OCI-LY7 (cell line): ENCODE results near the gene KIAA0930. TPM values are rescaled to one million over a fixed set of nuclear protein-coding genes. Genes with fewer than 3 reads are reported as not detected.

Experiments
- BruUV-seq: library from RNA; stranded (reverse); fragments of 400-500 nt; replicated peaks from 2 replicates; lab custom pipeline; 2021; lab: Mats Ljungman, UMichigan
- CTCF ChIA-PET: fragments of 300-600 bp; sonication (Branson Sonifier 250); formaldehyde crosslinking; loops from one replicate; lab custom pipeline; 2022; ENCODE audit warnings: antibody characterized with exemption; ENCODE audit not compliant: unreplicated experiment; lab: Charles Lee
- POLR2A ChIA-PET: fragments of 300-600 bp; sonication (Branson Sonifier 250); formaldehyde crosslinking; loops from one replicate; lab custom pipeline; 2022; ENCODE audit warnings: antibody characterized with exemption; lab: Charles Lee
- DNase-seq: peaks from one replicate; pipeline ENCODE4 v3.0.0-alpha.2; 2015; ENCODE audit warnings: low spot score
- H2AFZ ChIP-seq: fragments of 200-600 bp; sonication (generic), shearing (Covaris generic); 2 replicates; pipeline ENCODE4 v1.6.1; 2014; ENCODE audit warnings: mild to moderate bottlenecking, antibody characterized with exemption, low read length, moderate library complexity
- H3K27ac ChIP-seq: fragments of 200-600 bp; sonication (generic); 2 replicates; pipeline ENCODE4 v1.5.1; 2014; ENCODE audit warnings: mixed run types, low read depth, mild to moderate bottlenecking, moderate library complexity, low read length, inconsistent platforms; ENCODE audit not compliant: poor library complexity, severe bottlenecking
- H3K36me3 ChIP-seq: fragments of 200-600 bp; sonication (generic); 2 replicates; pipeline ENCODE4 v1.6.1; 2014; ENCODE audit warnings: mild to moderate bottlenecking, antibody characterized with exemption, low read length, moderate library complexity, mixed read lengths; ENCODE audit not compliant: insufficient read depth
- H3K4me1 ChIP-seq: fragments of 200-600 bp; sonication (generic); 2 replicates; pipeline ENCODE4 v1.5.1; 2014; ENCODE audit warnings: mild to moderate bottlenecking, low read length; ENCODE audit not compliant: insufficient read depth, poor library complexity, severe bottlenecking
- H3K4me2 ChIP-seq: fragments of 200-600 bp; sonication (generic); 2 replicates; pipeline ENCODE4 v1.6.1; 2014; ENCODE audit warnings: mild to moderate bottlenecking, low read length
- H3K4me3 ChIP-seq: fragments of 200-600 bp; sonication (generic); 2 replicates; pipeline ENCODE4 v1.5.1; 2014; ENCODE audit warnings: mild to moderate bottlenecking, low read depth, low read length; ENCODE audit not compliant: poor library complexity, severe bottlenecking
- H3K79me2 ChIP-seq: fragments of 200-600 bp; sonication (generic); 2 replicates; pipeline ENCODE4 v1.6.1; 2016; ENCODE audit warnings: low read depth, mild to moderate bottlenecking, low read length, moderate library complexity, mixed read lengths; ENCODE audit not compliant: insufficient read depth
- H3K9me2 ChIP-seq: fragments of 200-600 bp; sonication (generic); 2 replicates; pipeline ENCODE4 v1.6.1; 2016; ENCODE audit warnings: mild to moderate bottlenecking, low read length, mixed read lengths; ENCODE audit not compliant: insufficient read depth
- H3K9me3 ChIP-seq: fragments of 200-600 bp; sonication (generic); 2 replicates; pipeline ENCODE4 v1.6.1; 2014; ENCODE audit warnings: mild to moderate bottlenecking, mixed run types, low read length, mixed read lengths
- H4K20me1 ChIP-seq: fragments of 200-600 bp; sonication (generic); 2 replicates; pipeline ENCODE4 v1.6.1; 2014; ENCODE audit warnings: mild to moderate bottlenecking, antibody characterized with exemption, low read length, moderate library complexity, mixed read lengths; ENCODE audit not compliant: insufficient read depth
- CTCF ChIP-seq: fragments of 200-600 bp; sonication (generic); conservative IDR thresholded peaks from 2 replicates; pipeline ENCODE4 v1.5.1; 2014; ENCODE audit warnings: mild to moderate bottlenecking, antibody characterized with exemption, low read length, moderate library complexity, mixed read lengths
- EZH2phosphoT487 ChIP-seq: fragments of 200-600 bp; sonication (generic); IDR thresholded peaks from 2 replicates; pipeline ENCODE4 v1.6.1; 2018; ENCODE audit warnings: low read depth, borderline replicate concordance, mild to moderate bottlenecking, mixed run types, antibody characterized with exemption, low read length, moderate library complexity, mixed read lengths
- intact Hi-C: fragments of 100-400 bp; cut with micrococcal nuclease; formaldehyde crosslinking; loops from one replicate; pipeline ENCODE4 v1.10.0; 2022; ENCODE audit not compliant: unreplicated experiment
- total RNA-seq, 2 experiments: library from RNA; depleted of rRNA in 1 of 2; stranded (reverse); fragments of >200 nt in 1 of 2; shearing (Covaris generic) in 1 of 2; gene quantifications; 2 replicates each; pipeline ENCODE4 v1.2.3, GENCODE V29; 2014 to 2022

KIAA0930 gene
- total RNA-seq, 2 experiments from 2014 or later = 80.7 to 93.9 TPM

- Histone ChIP-seq H3K36me3 (peaks cover 57% of the 10 kb centered on the region), H2AFZ (no peak overlapping the region), H4K20me1 (no peaks in the 10 kb centered on the region), H3K79me2 (peaks cover 7% of the 10 kb centered on the region; the same call in 1 of the 2 replicates), H3K4me1 (no peaks in the 10 kb centered on the region), H3K9me3 (no peaks in the 10 kb centered on the region), H3K4me3 (no peak overlapping the region), H3K9me2 (no peaks in the 10 kb centered on the region), H3K27ac (no peak overlapping the region), H3K4me2 (no peak overlapping the region)
- BruUV-seq = no TSS peak
- intact Hi-C loops = no loop called here
- POLR2A ChIA-PET = interaction anchor here (1.1 kb wide), 1 partner anchor 14 kb away, joined by 3 read pairs; no protein-coding TSS in a partner anchor
- CTCF ChIA-PET = no interaction called here
- no peak for DNase-seq
- TF ChIP-seq CTCF (no peak), EZH2phosphoT487 (no peak)
These were observed 50.4 kb downstream of the KIAA0930 start for GRCh38 chr22:45190202-45190872.

GRCh38 chr22:45188779-45189178 is 51.9 kb downstream of the KIAA0930 start:
- peaks cover 62% of the 10 kb centered on the region for H3K36me3 ChIP-seq
- peaks cover 7% of the 10 kb centered on the region; the same call in 1 of the 2 replicates for H3K79me2 ChIP-seq
- no peak overlapping the region for H2AFZ ChIP-seq
- no peak overlapping the region for H3K4me3 ChIP-seq
- no peaks in the 10 kb centered on the region for H3K4me1 ChIP-seq
- no peak for DNase-seq
- H3K9me2 ChIP-seq = no peaks in the 10 kb centered on the region
- no peaks in the 10 kb centered on the region for H4K20me1 ChIP-seq
- CTCF ChIA-PET = no interaction called here
- H3K4me2 ChIP-seq = no peak overlapping the region
- intact Hi-C loops = no loop called here
- POLR2A ChIA-PET = no interaction called here
- no TSS peak for BruUV-seq
- TF ChIP-seq CTCF (no peak), EZH2phosphoT487 (no peak)
- no peak overlapping the region for H3K27ac ChIP-seq
- H3K9me3 ChIP-seq = no peaks in the 10 kb centered on the region

GRCh38 chr22:45187891-45188290 is 52.8 kb downstream of the KIAA0930 start:
- peaks cover 66% of the 10 kb centered on the region for H3K36me3 ChIP-seq
- H4K20me1 ChIP-seq = no peaks in the 10 kb centered on the region
- no peak overlapping the region for H3K4me3 ChIP-seq
- intact Hi-C loops = no loop called here
- no peak for TF ChIP-seq EZH2phosphoT487
- TF ChIP-seq CTCF = no peak
- H3K4me2 ChIP-seq = no peak overlapping the region
- no TSS peak for BruUV-seq
- no peaks in the 10 kb centered on the region for H3K9me3 ChIP-seq
- no peaks in the 10 kb centered on the region for H3K4me1 ChIP-seq
- ChIA-PET POLR2A (no interaction called here), CTCF (no interaction called here)
- H3K27ac ChIP-seq = no peak overlapping the region
- no peak overlapping the region for H2AFZ ChIP-seq
- DNase-seq = no peak
- H3K9me2 ChIP-seq = no peaks in the 10 kb centered on the region
- peaks cover 12% of the 10 kb centered on the region; the same call in 1 of the 2 replicates for H3K79me2 ChIP-seq
